HG03025 (cell line): ENCODE measurements around the gene SLC13A2.

ENCODE experiments used
- ATAC-seq: cut with Tn5 transposase; IDR thresholded peaks from one replicate; pipeline ENCODE4 v1.9.1; 2021; ENCODE audit warnings: mild to moderate bottlenecking, moderate library complexity; ENCODE audit not compliant: unreplicated experiment, low FRiP score

SLC13A2 gene

DNA sequence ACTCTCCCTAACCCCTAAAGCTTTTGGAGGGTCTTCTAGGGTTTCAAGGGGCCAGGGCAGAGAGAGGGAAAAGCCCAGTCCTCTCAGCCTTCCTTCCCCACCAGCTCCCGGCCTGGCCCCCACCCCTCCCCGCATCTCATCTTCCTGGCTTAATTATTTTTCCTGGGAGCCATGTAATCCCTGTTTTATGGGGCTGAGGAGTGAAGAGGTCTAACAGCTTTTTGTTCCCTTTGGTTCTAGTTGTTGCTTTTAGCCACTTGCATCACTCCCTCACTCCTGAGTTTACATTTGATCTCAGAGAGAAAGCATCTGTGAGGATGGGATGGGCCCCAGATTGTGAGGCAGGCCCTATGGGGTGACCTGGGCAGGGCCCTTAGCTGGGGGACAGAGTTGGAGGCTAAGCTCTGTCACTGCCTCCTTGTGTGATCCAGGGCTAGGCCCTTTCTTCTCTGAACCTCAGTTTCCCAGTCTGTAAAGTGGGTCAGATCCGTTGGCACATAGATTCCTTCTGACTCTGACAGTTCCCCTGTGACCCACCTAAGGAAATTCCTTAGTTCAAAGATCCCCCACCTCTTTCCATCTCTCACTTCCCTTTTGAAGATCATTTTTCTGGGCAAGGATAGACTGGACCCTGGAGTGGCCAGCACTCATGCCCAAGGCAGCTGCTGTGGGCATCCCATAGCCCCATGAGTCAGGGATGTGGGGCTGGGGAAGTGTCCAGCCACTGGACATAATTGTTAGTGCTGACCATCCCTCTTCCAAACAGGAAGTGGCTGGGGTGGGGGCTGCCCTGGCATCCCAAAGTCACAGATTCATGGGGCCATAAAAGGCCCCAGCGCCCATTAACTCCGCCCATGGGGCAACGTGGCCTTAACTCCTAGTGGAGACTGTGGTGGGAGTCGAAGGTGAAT, 58.9 kb downstream of the SLC13A2 start:
- ATAC-seq, result no peak

DNA sequence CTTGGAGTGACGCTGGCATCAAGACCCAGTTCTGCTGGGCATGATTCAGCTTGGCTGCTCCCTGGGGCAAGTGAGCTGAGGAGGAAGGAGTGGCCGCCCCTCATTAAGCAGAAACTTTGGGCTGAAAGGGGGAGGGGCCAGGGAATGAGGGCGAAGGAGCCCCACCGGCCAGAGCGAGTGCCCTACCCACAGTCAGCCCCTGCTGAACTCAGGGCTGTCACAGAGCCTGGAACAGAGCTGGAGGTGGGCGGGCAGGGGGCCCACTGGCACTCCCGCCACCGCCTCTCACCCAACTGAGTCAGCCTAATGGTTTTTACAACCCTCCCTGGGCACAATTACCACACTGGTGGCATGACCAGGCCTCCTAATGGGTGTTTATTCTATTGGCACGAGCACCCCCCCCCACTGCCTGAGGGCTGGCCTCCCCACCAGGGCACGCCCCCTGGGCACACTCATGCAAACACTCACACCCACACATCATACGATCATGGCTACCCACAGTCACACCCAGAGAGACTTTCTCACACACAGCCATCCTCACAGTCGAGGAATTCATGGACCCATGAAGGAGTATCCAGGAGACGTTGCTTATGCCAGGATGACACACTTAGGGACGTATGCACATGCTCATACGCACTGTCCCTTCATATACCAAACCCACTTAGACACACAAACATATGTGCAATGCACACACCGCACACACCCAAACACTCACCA, 59.8 kb downstream of the SLC13A2 start:
- ATAC-seq, result no peak

DNA sequence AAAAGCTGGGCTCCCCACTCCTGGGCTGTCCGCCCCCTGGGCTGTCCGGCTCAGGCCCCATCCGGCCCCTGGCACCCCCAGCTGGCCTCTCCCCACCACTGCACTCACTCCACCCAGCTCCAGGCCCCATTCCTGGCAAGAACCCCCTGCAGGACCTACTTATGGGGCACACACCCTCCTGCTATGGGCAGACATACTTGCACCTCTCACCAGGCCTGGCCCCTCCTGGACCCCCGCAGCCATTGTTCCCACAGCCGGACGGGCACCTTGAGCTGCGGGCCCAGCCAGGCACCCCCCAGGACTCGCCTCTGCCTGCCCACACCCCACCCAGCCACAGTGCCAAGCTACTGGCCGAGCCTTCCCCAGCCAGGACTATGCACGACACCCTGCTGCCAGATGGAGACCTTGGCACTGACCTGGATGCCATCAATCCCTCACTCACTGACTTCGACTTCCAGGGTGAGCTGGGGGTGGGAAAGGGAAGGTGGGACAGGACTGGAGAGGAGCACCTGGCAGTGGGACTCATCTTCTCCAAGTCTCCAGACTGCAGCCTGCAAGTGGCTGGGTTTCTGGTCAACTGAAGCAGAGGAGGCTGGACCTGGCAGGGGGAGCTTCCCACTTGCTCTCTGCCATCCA, 61.4 kb downstream of the SLC13A2 start:
- ATAC-seq, result no peak

DNA sequence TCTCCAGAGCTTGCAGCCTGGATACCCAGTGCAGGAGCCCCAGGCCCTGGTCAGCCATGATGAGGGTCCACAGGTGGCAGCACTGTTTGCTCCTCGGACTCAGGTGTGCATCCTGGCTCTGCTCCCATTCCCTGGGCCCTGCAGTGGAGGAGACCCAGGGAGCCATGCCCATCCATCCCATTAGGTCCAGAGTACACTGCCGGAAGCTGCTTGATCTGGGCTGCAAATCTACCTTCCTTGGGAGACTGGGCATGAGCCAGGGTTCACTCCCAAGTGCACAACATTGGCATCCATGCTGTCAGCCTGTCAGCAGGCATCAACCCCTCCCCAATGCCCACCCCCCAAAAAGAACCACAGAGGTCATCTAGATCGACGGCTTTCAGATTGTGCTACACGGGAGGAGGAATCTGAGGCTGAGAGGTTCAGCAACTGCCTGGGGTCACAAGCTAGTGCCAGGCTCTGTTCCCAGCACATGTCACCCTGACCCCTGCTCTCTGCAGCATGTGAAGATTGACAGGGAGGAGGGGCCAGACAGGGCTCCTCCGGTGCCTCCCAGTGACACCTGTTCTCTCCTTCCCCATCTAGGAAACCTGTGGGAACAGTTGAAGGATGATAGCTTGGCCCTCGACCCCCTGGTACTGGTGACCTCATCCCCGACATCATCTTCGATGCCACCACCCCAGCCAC, 63.2 kb downstream of the SLC13A2 start:
- no peak for ATAC-seq

DNA sequence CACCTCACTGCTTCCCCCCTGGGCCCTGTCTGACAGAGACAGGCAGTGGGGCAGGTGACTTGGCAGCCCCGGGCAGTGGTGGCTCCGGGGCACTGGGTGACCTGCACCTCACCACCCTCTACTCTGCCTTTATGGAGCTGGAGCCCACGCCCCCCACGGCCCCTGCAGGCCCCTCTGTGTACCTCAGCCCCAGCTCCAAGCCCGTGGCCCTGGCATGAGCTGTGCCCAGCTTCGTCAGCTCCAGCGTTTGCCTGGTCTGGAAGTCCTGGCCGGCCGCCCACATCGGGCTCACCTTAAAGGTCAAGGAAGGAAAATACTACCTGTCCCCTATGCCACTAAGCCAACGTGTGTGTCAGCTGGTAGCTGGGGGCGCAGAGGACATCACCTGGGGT, 63.8 kb downstream of the SLC13A2 start:
- ATAC-seq, result no peak

DNA sequence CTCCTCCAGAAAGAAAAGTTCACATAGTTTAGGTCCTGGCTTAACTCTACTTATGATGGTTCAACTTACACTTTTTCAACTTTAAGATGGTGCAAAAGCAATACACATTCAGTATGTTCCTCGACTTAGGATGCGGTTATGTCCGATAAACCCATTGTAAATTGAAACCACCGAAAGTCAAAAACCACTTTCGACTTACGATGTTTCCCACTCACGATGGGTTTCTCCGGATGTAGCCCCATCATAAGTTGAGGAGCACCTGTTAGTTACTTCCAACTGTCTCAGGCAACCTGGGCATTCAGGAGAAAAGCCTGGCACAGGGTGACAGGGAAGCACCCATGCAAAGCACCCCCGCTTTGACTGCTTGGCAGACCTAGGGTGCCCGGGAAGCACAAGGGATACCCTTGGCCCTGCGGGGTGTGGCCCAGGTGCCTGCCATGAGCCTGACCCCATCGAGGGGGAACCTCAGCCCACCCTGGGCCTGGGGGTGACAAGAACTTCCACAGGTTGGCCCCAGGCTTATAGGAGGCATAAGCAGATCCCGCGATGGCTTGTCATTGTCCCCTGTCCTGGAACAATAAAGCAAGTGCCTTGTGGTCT, 65.0 kb downstream of the SLC13A2 start:
- ATAC-seq, result no peak

DNA sequence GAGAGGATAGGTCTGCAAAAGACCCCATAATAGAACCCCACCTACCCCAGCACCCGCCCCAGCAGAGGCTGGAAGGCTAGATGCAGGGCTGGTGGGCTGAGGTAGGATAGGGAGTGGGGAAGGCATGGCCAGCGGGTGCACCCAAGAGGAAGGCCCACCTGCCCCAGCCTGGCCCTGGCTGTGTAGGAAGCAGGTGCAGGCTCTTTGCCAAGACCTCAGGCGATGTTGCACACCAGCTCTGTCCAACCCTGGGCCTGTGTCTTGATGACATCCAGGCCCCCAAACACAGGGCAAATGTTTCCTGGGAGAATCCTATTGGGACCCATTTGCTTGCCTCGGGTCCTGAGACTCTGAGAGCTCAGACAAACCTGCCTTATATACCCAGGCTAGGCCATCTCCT, 66.8 kb downstream of the SLC13A2 start:
- ATAC-seq, result no peak

DNA sequence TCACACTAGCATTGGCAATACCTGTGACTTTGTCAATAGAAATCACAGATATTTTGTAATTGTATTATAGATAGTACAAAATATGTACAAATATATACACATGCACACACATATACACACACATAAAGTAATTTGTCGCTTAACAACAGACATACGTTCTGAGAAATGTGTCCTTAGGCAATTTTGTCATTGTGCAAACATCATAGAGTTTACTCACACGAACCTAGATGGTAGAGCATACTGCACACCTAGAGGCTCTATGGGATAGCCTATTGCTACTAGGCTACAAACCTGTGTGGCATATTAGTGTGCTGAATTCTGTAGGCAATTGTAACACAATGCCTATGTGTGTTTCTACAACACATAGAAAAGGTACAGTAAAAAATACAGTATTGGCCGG, 68.0 kb downstream of the SLC13A2 start:
- no peak for ATAC-seq

DNA sequence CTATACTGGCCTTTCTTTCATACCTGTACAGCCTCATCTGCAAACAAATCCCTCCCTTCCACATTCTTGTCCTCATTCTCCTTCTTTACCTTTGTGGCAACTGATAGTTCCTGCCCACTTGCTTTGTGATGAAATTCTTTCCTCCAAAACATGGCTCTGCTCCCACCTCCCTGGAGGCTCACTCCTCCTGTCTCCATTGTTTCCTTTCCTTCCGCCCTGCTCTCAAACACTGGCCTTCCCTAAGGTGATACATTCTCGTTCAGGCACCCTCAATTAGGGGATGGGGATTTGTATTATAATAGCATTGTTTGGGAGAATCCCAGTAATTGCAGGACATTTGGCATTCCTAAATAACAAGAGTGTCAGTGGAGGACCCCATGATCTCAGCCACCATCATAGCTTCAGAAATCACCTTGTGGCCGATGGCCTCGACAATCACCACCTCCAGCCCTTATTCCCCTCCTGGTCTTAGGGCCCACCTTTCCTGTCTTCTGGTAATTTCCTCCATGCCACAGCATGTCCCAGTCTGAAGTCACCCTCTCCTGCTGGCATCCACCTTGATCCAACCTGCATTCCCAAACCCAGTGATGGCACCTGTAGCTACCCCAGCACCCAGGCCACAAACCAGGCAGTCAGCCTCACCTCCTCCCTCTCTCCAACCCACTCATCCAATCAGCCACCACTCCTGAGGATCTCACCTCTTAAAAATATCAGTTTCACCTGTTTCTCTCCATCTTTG, 71.1 kb downstream of the SLC13A2 start:
- no peak for ATAC-seq

DNA sequence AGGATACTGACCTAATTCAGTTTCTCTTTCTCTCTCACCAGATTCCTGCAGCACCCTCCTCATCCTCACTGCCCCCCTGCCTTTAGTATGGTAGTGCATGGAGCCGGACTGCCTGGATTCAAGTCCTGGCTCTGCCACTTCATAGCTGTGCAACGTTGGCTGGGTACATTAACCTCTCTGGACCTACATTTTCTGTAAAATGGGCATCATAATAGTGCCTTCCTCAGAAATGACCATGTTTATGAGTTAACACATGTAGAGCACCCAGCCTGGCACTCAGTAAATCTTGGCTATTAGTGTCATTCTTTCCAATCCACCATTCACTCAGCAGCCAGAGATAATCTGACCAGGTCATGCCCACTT, 71.7 kb downstream of the SLC13A2 start:
- ATAC-seq, result no peak

DNA sequence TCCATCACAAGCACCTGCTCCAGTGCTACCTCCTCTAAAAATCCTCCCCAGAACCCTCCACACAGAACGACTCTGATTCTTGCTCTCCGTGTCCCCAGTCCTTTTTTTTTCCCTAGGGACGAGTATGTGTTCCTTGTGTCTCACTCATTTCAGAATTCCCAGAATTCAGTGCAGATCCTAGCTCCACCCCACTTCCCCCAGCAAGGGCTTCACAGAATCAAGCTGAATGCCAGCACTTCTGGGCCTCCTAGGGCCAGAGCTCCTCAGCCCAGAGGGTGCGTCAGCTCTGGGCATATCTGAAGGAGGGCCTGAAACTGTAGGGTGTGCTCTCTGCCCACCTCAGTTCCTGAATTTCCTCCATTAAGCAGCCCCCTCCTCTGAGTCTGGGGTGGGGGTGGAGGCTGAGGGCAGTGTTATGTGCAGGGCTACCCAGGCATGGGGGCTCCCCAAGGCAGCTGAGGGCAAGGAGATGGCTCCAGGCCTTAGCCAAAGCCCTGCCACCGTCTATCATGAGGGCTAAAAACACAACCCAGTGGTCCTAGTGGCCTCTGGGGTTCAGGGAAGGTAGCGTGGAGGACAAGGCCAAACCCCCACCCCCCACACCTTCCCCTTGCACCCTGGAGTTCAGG, 72.5 kb downstream of the SLC13A2 start:
- no peak for ATAC-seq

DNA sequence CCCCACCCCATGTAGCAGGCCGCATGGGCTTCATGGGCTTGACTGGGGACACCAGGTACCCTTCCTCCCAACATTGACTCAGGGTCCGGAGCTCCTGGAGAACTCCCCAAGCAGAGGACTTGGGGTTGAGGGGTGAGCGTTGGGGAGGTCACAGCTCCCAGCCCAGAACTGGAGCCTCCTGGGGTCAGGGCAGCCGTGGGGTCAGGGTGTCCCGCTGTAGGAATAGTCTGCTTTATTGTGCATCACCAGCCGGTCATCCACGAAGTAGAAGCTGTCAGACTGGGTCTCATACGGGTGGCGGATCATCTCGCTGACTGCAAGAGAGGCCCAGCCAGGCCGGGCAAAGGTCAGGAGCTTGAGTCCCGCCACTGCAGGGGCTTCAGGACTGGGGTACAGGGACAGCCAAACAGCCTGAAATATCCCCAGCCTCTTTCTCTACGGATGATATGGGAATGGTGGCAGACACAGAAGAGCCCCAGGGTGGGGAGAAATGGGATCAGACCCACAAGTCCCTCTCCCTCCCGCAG, 73.7 kb downstream of the SLC13A2 start:
- no peak for ATAC-seq
